ENCODE data around the gene DNASE2B.
"Not testable (repeated sequence)": the region's sequence is repeated elsewhere in the genome, so short reads cannot be mapped to it uniquely, and the experiment has no call there.

The DNASE2B gene

GRCh38 chr1:84434801-84435549 is 36.7 kb downstream of the DNASE2B start:
- no peaks in the 10 kb centered on the region for H3K79me2 ChIP-seq
- H3K9me3 ChIP-seq (ENCODE audit: control insufficient read depth, low read length) = no peaks in the 10 kb centered on the region
- H3K4me2 ChIP-seq (ENCODE audit: low read length) = no peak overlapping the region
- no peak overlapping the region for H2AFZ ChIP-seq
- H3K4me1 ChIP-seq = no peaks in the 10 kb centered on the region
- no peak overlapping the region for H3K4me3 ChIP-seq (ENCODE audit: low read depth, low read length)
- H3K9ac ChIP-seq = no peak overlapping the region
- TF ChIP-seq CTCF (IDR thresholded peaks at IDR 0.05) = no peak
- no peak overlapping the region for H3K27ac ChIP-seq
- no peaks in the 10 kb centered on the region for H3K27me3 ChIP-seq (ENCODE audit: control insufficient read depth, insufficient read depth, low read length)
- no peaks in the 10 kb centered on the region for H3K36me3 ChIP-seq (ENCODE audit: control insufficient read depth, insufficient read depth, low read length)

GRCh38 chr1:84436876-84437655 is 38.8 kb downstream of the DNASE2B start:
- H3K79me2 ChIP-seq = no peaks in the 10 kb centered on the region
- H3K27ac ChIP-seq = no peak overlapping the region
- H3K9me3 ChIP-seq (ENCODE audit: control insufficient read depth, low read length) = no peaks in the 10 kb centered on the region
- no peaks in the 10 kb centered on the region for H3K36me3 ChIP-seq (ENCODE audit: control insufficient read depth, insufficient read depth, low read length)
- no peaks in the 10 kb centered on the region for H3K4me1 ChIP-seq
- TF ChIP-seq CTCF (IDR thresholded peaks at IDR 0.05) = no peak
- no peak overlapping the region for H2AFZ ChIP-seq
- H3K27me3 ChIP-seq (ENCODE audit: control insufficient read depth, insufficient read depth, low read length) = no peaks in the 10 kb centered on the region
- H3K9ac ChIP-seq = no peak overlapping the region
- H3K4me3 ChIP-seq (ENCODE audit: low read depth, low read length) = no peak overlapping the region
- no peak overlapping the region for H3K4me2 ChIP-seq (ENCODE audit: low read length)

- H3K36me3 ChIP-seq (ENCODE audit: control insufficient read depth, insufficient read depth, low read length) = no peaks in the 10 kb centered on the region
- no peak overlapping the region for H2AFZ ChIP-seq
- H3K9me3 ChIP-seq (ENCODE audit: control insufficient read depth, low read length) = no peaks in the 10 kb centered on the region
- no peak overlapping the region for H3K4me3 ChIP-seq (ENCODE audit: low read depth, low read length)
- no peak overlapping the region for H3K4me2 ChIP-seq (ENCODE audit: low read length)
- no peak overlapping the region for H3K27ac ChIP-seq
- H3K4me1 ChIP-seq = no peaks in the 10 kb centered on the region
- H3K9ac ChIP-seq = no peak overlapping the region
- peak; percentile 13 for TF ChIP-seq CTCF (IDR thresholded peaks at IDR 0.05)
- H3K79me2 ChIP-seq = no peaks in the 10 kb centered on the region
- no peaks in the 10 kb centered on the region for H3K27me3 ChIP-seq (ENCODE audit: control insufficient read depth, insufficient read depth, low read length)
Observed at GRCh38 chr1:84442256-84442655, 44.0 kb downstream of the DNASE2B start.

GRCh38 chr1:84442747-84443646 is 44.7 kb downstream of the DNASE2B start:
- not testable (repeated sequence) for H3K79me2 ChIP-seq; H3K9ac ChIP-seq; H3K4me2 ChIP-seq (ENCODE audit: low read length); H3K9me3 ChIP-seq (ENCODE audit: control insufficient read depth, low read length); H3K36me3 ChIP-seq (ENCODE audit: control insufficient read depth, insufficient read depth, low read length); H2AFZ ChIP-seq; H3K27me3 ChIP-seq (ENCODE audit: control insufficient read depth, insufficient read depth, low read length); H3K4me3 ChIP-seq (ENCODE audit: low read depth, low read length); H3K27ac ChIP-seq; H3K4me1 ChIP-seq

- not testable (repeated sequence) for H3K4me3 ChIP-seq (ENCODE audit: low read depth, low read length); H3K4me1 ChIP-seq; H3K4me2 ChIP-seq (ENCODE audit: low read length); H3K27me3 ChIP-seq (ENCODE audit: control insufficient read depth, insufficient read depth, low read length); H3K27ac ChIP-seq; H3K9me3 ChIP-seq (ENCODE audit: control insufficient read depth, low read length); H3K9ac ChIP-seq; H3K36me3 ChIP-seq (ENCODE audit: control insufficient read depth, insufficient read depth, low read length); H3K79me2 ChIP-seq; H2AFZ ChIP-seq
Observed at GRCh38 chr1:84448704-84449103, 50.4 kb downstream of the DNASE2B start.
